ENCODE data around the gene KRT77.

The KRT77 gene

GRCh38 chr12:52676163-52676562, 27.2 kb downstream of the KRT77 start:
- Histone ChIP-seq H2BK120ac (ENCODE audit: low read depth, low read length) (no peak overlapping the region), H3K4me3 (ENCODE audit: insufficient read depth in 1 of 2, low read depth in 1 of 2, low read length in 2 of 2) (no peak overlapping the region), H3K23ac (ENCODE audit: low read length in 2 of 2) (no peak overlapping the region), H2BK15ac (ENCODE audit: low read depth, poor library complexity, severe bottlenecking) (no peak overlapping the region), H3K36me3 (ENCODE audit: control insufficient read depth in 1 of 2, insufficient read depth in 2 of 2, low read depth in 1 of 2, low read length in 2 of 2) (no peaks in the 10 kb centered on the region), H3K9ac (ENCODE audit: low read length) (no peak overlapping the region), H2BK12ac (ENCODE audit: low read length in 2 of 2) (no peak overlapping the region), H3K27ac (ENCODE audit: low read length, poor library complexity, severe bottlenecking) (no peak overlapping the region), H3K9me3 (ENCODE audit: control insufficient read depth, low read length) (no peaks in the 10 kb centered on the region), H3K14ac (ENCODE audit: low read length in 2 of 2) (no peak overlapping the region), H2BK5ac (ENCODE audit: low read depth, low read length, poor library complexity, severe bottlenecking) (no peak overlapping the region), H2AK5ac (ENCODE audit: low read length, severe bottlenecking) (no peak overlapping the region), H3K27me3 (ENCODE audit: control insufficient read depth in 1 of 2, insufficient read depth in 1 of 2, low read length in 2 of 2) (peaks cover 25 to 88% of the 10 kb centered on the region in 2 experiments), H3K4me1 (ENCODE audit: control insufficient read depth, insufficient read depth, low read depth, low read length) (no peaks in the 10 kb centered on the region), H3K4ac (ENCODE audit: low read depth in 1 of 2, low read length in 2 of 2) (no peak overlapping the region), H3K18ac (ENCODE audit: low read depth in 1 of 2, low read length in 2 of 2) (no peak overlapping the region), H2AFZ (ENCODE audit: low read depth, low read length) (no peak overlapping the region), H4K91ac (ENCODE audit: low read length) (no peak overlapping the region), H3K79me1 (replicated peaks; ENCODE audit: low read length, poor library complexity, severe bottlenecking) (no peaks in the 10 kb centered on the region), H4K8ac (ENCODE audit: low read length) (no peak overlapping the region), H3K4me2 (ENCODE audit: low read length, poor library complexity, severe bottlenecking) (no peak overlapping the region)
- DNase-seq = no peak
- WGBS = 85% methylated on average over 7 of the region's 7 CpGs

GRCh38 chr12:52675301-52675701, 28.0 kb downstream of the KRT77 start:
- Histone ChIP-seq H4K91ac (ENCODE audit: low read length) (no peak overlapping the region), H3K79me1 (replicated peaks; ENCODE audit: low read length, poor library complexity, severe bottlenecking) (no peaks in the 10 kb centered on the region), H2BK5ac (ENCODE audit: low read depth, low read length, poor library complexity, severe bottlenecking) (no peak overlapping the region), H3K14ac (ENCODE audit: low read length in 2 of 2) (no peak overlapping the region), H3K18ac (ENCODE audit: low read depth in 1 of 2, low read length in 2 of 2) (no peak overlapping the region), H2BK12ac (ENCODE audit: low read length in 2 of 2) (no peak overlapping the region), H3K4ac (ENCODE audit: low read depth in 1 of 2, low read length in 2 of 2) (no peak overlapping the region), H2AFZ (ENCODE audit: low read depth, low read length) (no peak overlapping the region), H4K8ac (ENCODE audit: low read length) (no peak overlapping the region), H3K4me2 (ENCODE audit: low read length, poor library complexity, severe bottlenecking) (no peak overlapping the region), H3K27me3 (ENCODE audit: control insufficient read depth in 1 of 2, insufficient read depth in 1 of 2, low read length in 2 of 2) (peaks cover 23 to 87% of the 10 kb centered on the region in 2 experiments), H3K36me3 (ENCODE audit: control insufficient read depth in 1 of 2, insufficient read depth in 2 of 2, low read depth in 1 of 2, low read length in 2 of 2) (no peaks in the 10 kb centered on the region), H3K4me3 (ENCODE audit: insufficient read depth in 1 of 2, low read depth in 1 of 2, low read length in 2 of 2) (no peak overlapping the region), H3K9ac (ENCODE audit: low read length) (no peak overlapping the region), H3K4me1 (ENCODE audit: control insufficient read depth, insufficient read depth, low read depth, low read length) (no peaks in the 10 kb centered on the region), H2BK120ac (ENCODE audit: low read depth, low read length) (no peak overlapping the region), H3K27ac (ENCODE audit: low read length, poor library complexity, severe bottlenecking) (no peak overlapping the region), H2BK15ac (ENCODE audit: low read depth, poor library complexity, severe bottlenecking) (no peak overlapping the region), H3K23ac (ENCODE audit: low read length in 2 of 2) (no peak overlapping the region), H3K9me3 (ENCODE audit: control insufficient read depth, low read length) (no peaks in the 10 kb centered on the region), H2AK5ac (ENCODE audit: low read length, severe bottlenecking) (no peak overlapping the region)
- no peak for DNase-seq
- WGBS = 91% methylated on average over 28 of the region's 28 CpGs

GRCh38 chr12:52674433-52674775, 28.9 kb downstream of the KRT77 start:
- WGBS = 84% methylated on average over 4 of the region's 4 CpGs
- H4K91ac ChIP-seq (ENCODE audit: low read length) = no peak overlapping the region

GRCh38 chr12:52673713-52674432, 29.5 kb downstream of the KRT77 start:
- Histone ChIP-seq H3K36me3 (ENCODE audit: control insufficient read depth in 1 of 2, insufficient read depth in 2 of 2, low read depth in 1 of 2, low read length in 2 of 2) (no peaks in the 10 kb centered on the region), H3K79me1 (replicated peaks; ENCODE audit: low read length, poor library complexity, severe bottlenecking) (no peaks in the 10 kb centered on the region), H3K9ac (ENCODE audit: low read length) (no peak overlapping the region), H2BK120ac (ENCODE audit: low read depth, low read length) (no peak overlapping the region), H3K4me3 (ENCODE audit: insufficient read depth in 1 of 2, low read depth in 1 of 2, low read length in 2 of 2) (no peak overlapping the region), H3K18ac (ENCODE audit: low read depth in 1 of 2, low read length in 2 of 2) (no peak overlapping the region), H3K9me3 (ENCODE audit: control insufficient read depth, low read length) (no peaks in the 10 kb centered on the region), H3K14ac (ENCODE audit: low read length in 2 of 2) (no peak overlapping the region), H2BK12ac (ENCODE audit: low read length in 2 of 2) (no peak overlapping the region), H3K27me3 (ENCODE audit: control insufficient read depth in 1 of 2, insufficient read depth in 1 of 2, low read length in 2 of 2) (peaks cover 20 to 86% of the 10 kb centered on the region in 2 experiments), H2AFZ (ENCODE audit: low read depth, low read length) (no peak overlapping the region), H3K4ac (ENCODE audit: low read depth in 1 of 2, low read length in 2 of 2) (no peak overlapping the region), H2BK5ac (ENCODE audit: low read depth, low read length, poor library complexity, severe bottlenecking) (no peak overlapping the region), H2AK5ac (ENCODE audit: low read length, severe bottlenecking) (no peak overlapping the region), H3K4me1 (ENCODE audit: control insufficient read depth, insufficient read depth, low read depth, low read length) (no peaks in the 10 kb centered on the region), H4K91ac (ENCODE audit: low read length) (no peak overlapping the region), H3K4me2 (ENCODE audit: low read length, poor library complexity, severe bottlenecking) (no peak overlapping the region), H2BK15ac (ENCODE audit: low read depth, poor library complexity, severe bottlenecking) (no peak overlapping the region), H3K27ac (ENCODE audit: low read length, poor library complexity, severe bottlenecking) (no peak overlapping the region), H4K8ac (ENCODE audit: low read length) (no peak overlapping the region), H3K23ac (ENCODE audit: low read length in 2 of 2) (no peak overlapping the region)
- 47% methylated on average over 3 of the region's 3 CpGs for WGBS
- DNase-seq = no peak

More at GRCh38 chr12:52674433-52674775, 28.9 kb downstream of the KRT77 start:
- H2AFZ ChIP-seq (ENCODE audit: low read depth, low read length) = no peak overlapping the region
- H3K79me1 ChIP-seq (replicated peaks; ENCODE audit: low read length, poor library complexity, severe bottlenecking) = no peaks in the 10 kb centered on the region
- H3K23ac ChIP-seq (ENCODE audit: low read length in 2 of 2) = no peak overlapping the region
- no peaks in the 10 kb centered on the region for H3K36me3 ChIP-seq (ENCODE audit: control insufficient read depth in 1 of 2, insufficient read depth in 2 of 2, low read depth in 1 of 2, low read length in 2 of 2)
- no peak overlapping the region for H3K9ac ChIP-seq (ENCODE audit: low read length)
- no peak overlapping the region for H3K4ac ChIP-seq (ENCODE audit: low read depth in 1 of 2, low read length in 2 of 2)
- no peak overlapping the region for H2BK15ac ChIP-seq (ENCODE audit: low read depth, poor library complexity, severe bottlenecking)
- H3K9me3 ChIP-seq (ENCODE audit: control insufficient read depth, low read length) = no peaks in the 10 kb centered on the region
- H2AK5ac ChIP-seq (ENCODE audit: low read length, severe bottlenecking) = no peak overlapping the region
- H2BK12ac ChIP-seq (ENCODE audit: low read length in 2 of 2) = no peak overlapping the region
- no peak overlapping the region for H3K4me3 ChIP-seq (ENCODE audit: insufficient read depth in 1 of 2, low read depth in 1 of 2, low read length in 2 of 2)
- no peaks in the 10 kb centered on the region for H3K4me1 ChIP-seq (ENCODE audit: control insufficient read depth, insufficient read depth, low read depth, low read length)
- no peak for DNase-seq
- H3K18ac ChIP-seq (ENCODE audit: low read depth in 1 of 2, low read length in 2 of 2) = no peak overlapping the region
- H4K8ac ChIP-seq (ENCODE audit: low read length) = no peak overlapping the region
- no peak overlapping the region for H3K27ac ChIP-seq (ENCODE audit: low read length, poor library complexity, severe bottlenecking)
- no peak overlapping the region for H2BK5ac ChIP-seq (ENCODE audit: low read depth, low read length, poor library complexity, severe bottlenecking)
- H3K14ac ChIP-seq (ENCODE audit: low read length in 2 of 2) = no peak overlapping the region
- no peak overlapping the region for H3K4me2 ChIP-seq (ENCODE audit: low read length, poor library complexity, severe bottlenecking)
- no peak overlapping the region for H2BK120ac ChIP-seq (ENCODE audit: low read depth, low read length)
- H3K27me3 ChIP-seq (ENCODE audit: control insufficient read depth in 1 of 2, insufficient read depth in 1 of 2, low read length in 2 of 2) = peaks cover 20 to 85% of the 10 kb centered on the region in 2 experiments

All from mesenchymal stem cell (in vitro differentiated cells and primary cell).